ENCODE measurements around the gene XYLT1. TPM values are rescaled to one million over a fixed set of nuclear protein-coding genes. Genes with fewer than 3 reads are reported as not detected.

Gene XYLT1
- total RNA-seq, 1 experiment from 2014 or later = not detected

DNA sequence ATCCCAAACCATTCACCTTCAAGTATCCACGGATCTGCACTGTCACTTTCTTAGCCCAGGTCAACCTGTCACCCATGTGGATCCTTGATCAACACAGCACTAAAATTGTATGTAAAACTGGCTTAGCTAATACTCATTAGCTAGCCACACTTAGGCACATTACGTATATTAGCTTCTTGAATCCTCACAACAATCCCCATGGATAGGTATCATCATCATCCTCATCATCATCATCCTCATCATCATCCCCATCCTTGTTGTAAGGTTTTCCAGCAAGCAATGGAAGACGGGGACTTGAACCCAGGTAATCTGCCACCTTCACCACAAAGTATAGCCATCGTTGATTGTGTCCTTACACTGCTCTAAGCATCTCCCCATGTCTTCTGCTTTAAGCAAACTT is 184.3 kb downstream of the XYLT1 start:
- Histone ChIP-seq H3K4me1 (ENCODE audit: insufficient read depth, low read length) (no peaks in the 10 kb centered on the region), H4K20me1 (ENCODE audit: low read length) (no peaks in the 10 kb centered on the region), H3K79me2 (ENCODE audit: low read length) (no peaks in the 10 kb centered on the region), H2AFZ (ENCODE audit: low read length) (no peak overlapping the region), H3K4me2 (ENCODE audit: low read length) (no peak overlapping the region), H3K9me3 (ENCODE audit: low read length) (no peaks in the 10 kb centered on the region), H3K4me3 (ENCODE audit: low read length) (no peak overlapping the region), H3K9ac (ENCODE audit: low read length) (no peak overlapping the region), H3K9me2 (replicated peaks; ENCODE audit: low read length) (no peaks in the 10 kb centered on the region), H3K36me3 (ENCODE audit: low read depth, low read length) (no peaks in the 10 kb centered on the region), H3F3A (ENCODE audit: low read length, unreplicated experiment) (no peaks in the 10 kb centered on the region), H3K27me3 (ENCODE audit: low read length) (no peaks in the 10 kb centered on the region), H3K27ac (ENCODE audit: low read length) (no peak overlapping the region)
- DNase-seq (no peak), ATAC-seq (no peak)
- BruUV-seq (replicated peaks) = no TSS peak
- ChIA-PET CTCF (no interaction called here), POLR2A (ENCODE audit: unreplicated experiment) (no interaction called here)
- TF ChIP-seq EZH2phosphoT487 (IDR thresholded peaks at IDR 0.05; ENCODE audit: borderline replicate concordance, low read length) (no peak), EZH2 (IDR thresholded peaks at IDR 0.05; ENCODE audit: low read length, unreplicated experiment) (no peak)
- TF ChIP-seq, protein P1, sequence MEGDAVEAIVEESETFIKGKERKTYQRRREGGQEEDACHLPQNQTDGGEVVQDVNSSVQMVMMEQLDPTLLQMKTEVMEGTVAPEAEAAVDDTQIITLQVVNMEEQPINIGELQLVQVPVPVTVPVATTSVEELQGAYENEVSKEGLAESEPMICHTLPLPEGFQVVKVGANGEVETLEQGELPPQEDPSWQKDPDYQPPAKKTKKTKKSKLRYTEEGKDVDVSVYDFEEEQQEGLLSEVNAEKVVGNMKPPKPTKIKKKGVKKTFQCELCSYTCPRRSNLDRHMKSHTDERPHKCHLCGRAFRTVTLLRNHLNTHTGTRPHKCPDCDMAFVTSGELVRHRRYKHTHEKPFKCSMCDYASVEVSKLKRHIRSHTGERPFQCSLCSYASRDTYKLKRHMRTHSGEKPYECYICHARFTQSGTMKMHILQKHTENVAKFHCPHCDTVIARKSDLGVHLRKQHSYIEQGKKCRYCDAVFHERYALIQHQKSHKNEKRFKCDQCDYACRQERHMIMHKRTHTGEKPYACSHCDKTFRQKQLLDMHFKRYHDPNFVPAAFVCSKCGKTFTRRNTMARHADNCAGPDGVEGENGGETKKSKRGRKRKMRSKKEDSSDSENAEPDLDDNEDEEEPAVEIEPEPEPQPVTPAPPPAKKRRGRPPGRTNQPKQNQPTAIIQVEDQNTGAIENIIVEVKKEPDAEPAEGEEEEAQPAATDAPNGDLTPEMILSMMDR (conservative IDR thresholded peaks at IDR 0.05; ENCODE audit: low read depth, low read length) = no peak
- intact Hi-C loops (cut with micrococcal nuclease) = no loop called here

GRCh38 chr16:17283016-17283415 is 187.7 kb downstream of the XYLT1 start:
- Histone ChIP-seq H3K36me3 (ENCODE audit: low read depth, low read length) (no peaks in the 10 kb centered on the region), H3F3A (ENCODE audit: low read length, unreplicated experiment) (no peaks in the 10 kb centered on the region), H2AFZ (ENCODE audit: low read length) (no peak overlapping the region), H3K4me2 (ENCODE audit: low read length) (no peak overlapping the region), H3K9me3 (ENCODE audit: low read length) (no peaks in the 10 kb centered on the region), H3K79me2 (ENCODE audit: low read length) (no peaks in the 10 kb centered on the region), H3K4me1 (ENCODE audit: insufficient read depth, low read length) (no peaks in the 10 kb centered on the region), H4K20me1 (ENCODE audit: low read length) (no peaks in the 10 kb centered on the region), H3K9me2 (replicated peaks; ENCODE audit: low read length) (no peaks in the 10 kb centered on the region), H3K9ac (ENCODE audit: low read length) (no peak overlapping the region), H3K4me3 (ENCODE audit: low read length) (no peak overlapping the region), H3K27ac (ENCODE audit: low read length) (no peak overlapping the region), H3K27me3 (ENCODE audit: low read length) (no peaks in the 10 kb centered on the region)
- DNase-seq (no peak), ATAC-seq (no peak)
- CTCF ChIA-PET = no interaction called here
- BruUV-seq (replicated peaks) = no TSS peak
- POLR2A ChIA-PET (ENCODE audit: unreplicated experiment) = no interaction called here
- intact Hi-C loops (cut with micrococcal nuclease) = no loop called here
- TF ChIP-seq, protein P1 (conservative IDR thresholded peaks at IDR 0.05; ENCODE audit: low read depth, low read length) = no peak
- TF ChIP-seq EZH2 (IDR thresholded peaks at IDR 0.05; ENCODE audit: low read length, unreplicated experiment) (no peak), EZH2phosphoT487 (IDR thresholded peaks at IDR 0.05; ENCODE audit: borderline replicate concordance, low read length) (no peak)

DNA sequence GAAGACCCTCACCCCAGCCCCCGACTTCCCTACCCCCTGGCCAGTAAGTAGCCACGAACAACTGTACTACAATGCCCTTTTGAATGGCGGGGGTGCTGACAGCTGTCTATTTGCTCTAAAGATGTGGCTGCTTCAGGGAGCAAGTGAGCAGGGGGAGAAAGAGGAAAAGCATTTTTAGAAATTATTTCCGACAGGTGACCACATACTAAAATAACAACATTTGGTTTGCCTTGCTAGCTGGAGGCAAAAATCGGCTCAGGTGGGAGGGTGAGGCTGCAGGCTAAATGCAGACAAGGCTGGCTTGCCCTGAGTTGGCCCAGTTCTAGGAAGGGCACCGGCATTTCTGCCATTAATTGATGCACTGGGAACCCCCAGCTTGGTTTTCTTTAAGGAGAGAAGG is 188.5 kb downstream of the XYLT1 start:
- Histone ChIP-seq H3K27me3 (ENCODE audit: low read length) (no peaks in the 10 kb centered on the region), H3F3A (ENCODE audit: low read length, unreplicated experiment) (no peaks in the 10 kb centered on the region), H3K9me3 (ENCODE audit: low read length) (no peaks in the 10 kb centered on the region), H3K27ac (ENCODE audit: low read length) (no peak overlapping the region), H3K9ac (ENCODE audit: low read length) (no peak overlapping the region), H4K20me1 (ENCODE audit: low read length) (no peaks in the 10 kb centered on the region), H3K79me2 (ENCODE audit: low read length) (no peaks in the 10 kb centered on the region), H3K36me3 (ENCODE audit: low read depth, low read length) (no peaks in the 10 kb centered on the region), H2AFZ (ENCODE audit: low read length) (no peak overlapping the region), H3K4me2 (ENCODE audit: low read length) (no peak overlapping the region), H3K4me3 (ENCODE audit: low read length) (no peak overlapping the region), H3K9me2 (replicated peaks; ENCODE audit: low read length) (no peaks in the 10 kb centered on the region), H3K4me1 (ENCODE audit: insufficient read depth, low read length) (no peaks in the 10 kb centered on the region)
- CTCF ChIA-PET = no interaction called here
- POLR2A ChIA-PET (ENCODE audit: unreplicated experiment) = no interaction called here
- intact Hi-C loops (cut with micrococcal nuclease) = no loop called here
- BruUV-seq (replicated peaks) = no TSS peak
- DNase-seq (no peak), ATAC-seq (no peak)
- no peak for TF ChIP-seq EZH2phosphoT487 (IDR thresholded peaks at IDR 0.05; ENCODE audit: borderline replicate concordance, low read length)
- no peak for TF ChIP-seq EZH2 (IDR thresholded peaks at IDR 0.05; ENCODE audit: low read length, unreplicated experiment)
- TF ChIP-seq, protein P1 (conservative IDR thresholded peaks at IDR 0.05; ENCODE audit: low read depth, low read length) = no peak
